T-helper 22 cell (primary cell): Measurements from ENCODE around the gene SLC25A44.
"Not testable (repeated sequence)": the region's sequence is repeated elsewhere in the genome, so short reads cannot be mapped to it uniquely, and the experiment has no call there.

Experiments
- DNase-seq: peaks from one replicate; pipeline ENCODE4 v3.0.0-alpha.2; 2020; ENCODE audit warnings: low read depth

Gene SLC25A44

DNA sequence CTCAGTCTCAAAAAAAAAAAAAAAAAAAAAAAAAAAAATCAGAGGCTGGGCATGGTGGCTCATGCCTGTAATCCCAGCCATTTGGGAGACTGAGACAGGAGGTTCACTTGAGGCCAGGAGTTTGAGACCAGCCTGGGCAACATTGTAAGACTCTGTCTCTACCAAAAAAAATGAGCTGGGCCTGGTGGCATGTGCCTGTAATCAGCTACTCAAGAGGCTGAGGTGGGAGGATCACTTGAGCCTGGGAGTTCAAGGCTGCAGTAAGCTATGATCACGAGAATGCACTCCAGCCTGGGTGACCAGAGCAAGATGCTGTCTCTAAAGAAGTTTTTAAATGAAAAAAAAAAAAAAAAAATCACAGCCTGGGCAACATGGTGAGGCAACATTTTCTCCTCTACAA is 30.2 kb upstream of the SLC25A44 start:
- DNase-seq, result no peak

DNA sequence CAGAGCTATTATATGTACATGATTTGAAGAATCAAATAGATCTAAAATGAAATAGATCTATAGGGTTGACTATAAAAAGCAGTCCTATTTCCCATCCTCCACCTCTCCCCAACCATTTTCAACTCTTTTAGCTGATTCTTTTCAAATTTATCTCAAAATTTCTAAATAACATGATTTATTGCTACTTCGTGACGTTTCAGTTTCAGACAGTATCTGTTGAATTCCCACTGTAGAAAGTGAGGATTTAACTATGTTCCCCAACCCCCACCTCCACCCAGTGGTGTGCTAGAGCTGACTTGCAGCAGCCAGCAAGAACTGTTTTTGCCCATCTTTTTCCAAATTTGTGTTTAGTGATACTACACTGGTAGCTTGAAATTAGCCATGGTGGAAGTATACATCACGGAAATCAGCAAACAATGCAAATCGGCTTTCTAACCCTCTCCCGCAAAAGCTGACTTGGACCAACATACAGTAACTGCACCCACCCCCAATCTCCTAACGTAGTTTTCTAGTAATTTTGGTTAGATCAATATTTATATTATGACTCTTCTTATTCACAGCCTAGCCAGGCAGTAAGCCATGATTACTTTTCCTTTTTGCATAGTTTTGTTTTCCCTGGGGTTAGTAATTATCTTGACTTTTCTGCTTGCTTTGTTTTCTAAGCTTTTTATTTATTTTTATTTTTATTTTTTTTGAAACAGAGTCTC is 29.6 kb upstream of the SLC25A44 start:
- DNase-seq, result no peak

DNA sequence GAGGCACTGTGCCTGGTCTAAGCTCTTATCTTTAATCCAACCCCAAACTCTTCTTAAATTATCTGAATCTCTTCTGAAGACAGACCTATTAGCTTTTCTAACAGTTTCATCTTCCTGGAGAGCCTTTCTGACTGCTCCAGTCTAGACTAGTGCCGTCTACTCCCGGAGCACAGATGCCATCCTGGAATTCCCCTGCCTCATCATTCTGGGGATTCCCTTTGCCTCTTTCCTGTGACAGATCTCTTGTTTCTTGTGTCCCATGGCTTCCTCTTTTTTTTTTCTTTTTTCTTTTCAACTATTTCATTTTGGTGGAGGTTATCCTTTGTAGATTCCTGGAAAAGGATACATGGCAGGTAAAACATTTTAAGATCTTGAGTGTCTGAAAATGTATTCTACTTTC is 28.8 kb upstream of the SLC25A44 start:
- no peak for DNase-seq

DNA sequence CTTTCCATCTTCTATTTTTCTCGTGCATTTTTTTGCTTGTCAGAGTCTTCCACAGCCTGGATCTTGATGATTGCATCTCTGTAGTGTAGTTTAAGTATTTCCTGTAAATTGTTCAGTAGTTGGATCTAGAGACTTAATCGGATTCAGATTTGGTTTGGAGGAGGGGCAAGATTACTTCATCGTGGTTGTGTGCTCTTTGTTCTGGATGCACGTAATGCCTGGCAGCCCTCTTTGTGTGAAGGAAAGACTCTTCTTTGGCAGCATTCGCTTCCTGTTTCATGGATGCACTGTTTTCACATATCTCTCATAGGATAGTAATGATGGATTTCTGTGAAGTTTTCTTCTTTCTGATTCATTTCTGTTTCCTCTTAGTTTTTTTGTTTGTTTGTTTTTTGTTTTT is 26.4 kb upstream of the SLC25A44 start:
- no peak for DNase-seq

DNA sequence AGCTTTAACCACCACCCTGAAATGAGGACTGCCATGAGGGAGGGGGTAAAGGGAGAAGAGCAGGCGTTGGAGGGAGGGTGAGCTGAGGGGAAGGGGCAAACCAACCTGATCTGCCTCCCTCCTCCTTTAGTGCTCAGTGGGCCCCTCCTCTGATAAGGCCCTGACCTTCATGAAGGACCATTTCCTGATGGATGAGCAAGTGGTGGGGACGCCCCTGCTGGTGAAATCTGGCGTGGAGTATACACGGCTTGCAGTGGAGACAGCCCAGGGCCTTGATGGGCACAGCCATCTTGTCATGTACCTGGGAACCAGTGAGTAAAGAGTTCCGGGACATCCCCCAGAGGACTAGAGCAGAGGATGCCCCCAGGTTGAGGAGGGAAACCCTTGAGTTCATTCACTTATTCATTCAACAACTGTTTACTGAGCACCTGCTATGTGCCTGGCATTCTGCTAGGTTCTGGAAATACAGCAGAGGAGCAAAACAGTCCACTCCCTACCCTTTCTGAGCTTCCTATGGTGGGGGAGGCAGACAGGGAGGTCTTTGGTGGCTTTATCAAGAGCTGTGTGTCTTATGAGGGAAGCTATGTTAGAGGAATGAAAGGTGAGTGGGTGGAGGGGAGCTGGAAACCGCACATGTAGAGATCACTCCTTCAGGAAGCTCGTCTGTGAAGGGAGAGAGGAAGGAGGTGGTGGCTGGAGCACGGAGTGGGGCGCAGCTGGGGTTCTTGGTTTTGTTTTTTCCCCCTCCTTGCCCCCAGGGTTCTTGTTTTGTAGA is 21.0 kb upstream of the SLC25A44 start:
- DNase-seq, result no peak

DNA sequence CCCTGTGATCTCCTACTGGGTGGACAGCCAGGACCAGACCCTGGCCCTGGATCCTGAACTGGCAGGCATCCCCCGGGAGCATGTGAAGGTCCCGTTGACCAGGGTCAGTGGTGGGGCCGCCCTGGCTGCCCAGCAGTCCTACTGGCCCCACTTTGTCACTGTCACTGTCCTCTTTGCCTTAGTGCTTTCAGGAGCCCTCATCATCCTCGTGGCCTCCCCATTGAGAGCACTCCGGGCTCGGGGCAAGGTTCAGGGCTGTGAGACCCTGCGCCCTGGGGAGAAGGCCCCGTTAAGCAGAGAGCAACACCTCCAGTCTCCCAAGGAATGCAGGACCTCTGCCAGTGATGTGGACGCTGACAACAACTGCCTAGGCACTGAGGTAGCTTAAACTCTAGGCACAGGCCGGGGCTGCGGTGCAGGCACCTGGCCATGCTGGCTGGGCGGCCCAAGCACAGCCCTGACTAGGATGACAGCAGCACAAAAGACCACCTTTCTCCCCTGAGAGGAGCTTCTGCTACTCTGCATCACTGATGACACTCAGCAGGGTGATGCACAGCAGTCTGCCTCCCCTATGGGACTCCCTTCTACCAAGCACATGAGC is 17.2 kb upstream of the SLC25A44 start:
- DNase-seq, result no peak

DNA sequence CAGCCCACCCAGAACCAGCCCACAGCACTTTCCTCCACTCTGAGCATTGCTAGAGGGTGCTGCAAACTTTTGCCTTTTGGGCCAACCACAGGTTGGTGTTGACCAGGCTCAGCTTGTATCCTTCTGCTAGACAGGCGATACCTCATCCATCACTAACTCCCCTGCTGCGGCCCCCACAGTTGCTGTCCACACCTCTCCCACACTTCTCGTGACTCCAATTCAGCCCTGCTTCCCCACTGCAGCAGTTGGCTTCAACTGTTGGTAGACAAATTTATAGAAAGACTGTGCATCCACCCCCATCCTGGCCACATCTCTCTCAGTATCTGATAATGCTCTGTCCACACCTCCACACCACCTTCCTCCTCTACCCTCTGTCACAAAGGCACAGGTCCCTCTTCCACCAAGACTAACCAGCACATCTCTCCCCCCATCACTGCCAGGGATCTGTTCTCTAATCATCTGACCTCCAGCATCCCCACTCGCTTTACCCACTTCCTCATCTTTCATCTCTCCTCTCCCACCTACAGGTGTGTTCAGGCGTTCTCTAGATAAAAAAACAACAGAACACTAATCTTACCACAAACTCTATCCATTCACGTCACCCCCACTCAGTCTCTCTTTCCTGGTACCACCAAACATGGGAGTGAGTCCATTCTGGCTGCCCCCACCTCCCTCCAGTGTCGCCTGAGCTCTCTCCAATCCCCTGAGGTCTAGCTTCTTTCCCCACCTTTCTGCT is 15.8 kb upstream of the SLC25A44 start:
- DNase-seq, result no peak

DNA sequence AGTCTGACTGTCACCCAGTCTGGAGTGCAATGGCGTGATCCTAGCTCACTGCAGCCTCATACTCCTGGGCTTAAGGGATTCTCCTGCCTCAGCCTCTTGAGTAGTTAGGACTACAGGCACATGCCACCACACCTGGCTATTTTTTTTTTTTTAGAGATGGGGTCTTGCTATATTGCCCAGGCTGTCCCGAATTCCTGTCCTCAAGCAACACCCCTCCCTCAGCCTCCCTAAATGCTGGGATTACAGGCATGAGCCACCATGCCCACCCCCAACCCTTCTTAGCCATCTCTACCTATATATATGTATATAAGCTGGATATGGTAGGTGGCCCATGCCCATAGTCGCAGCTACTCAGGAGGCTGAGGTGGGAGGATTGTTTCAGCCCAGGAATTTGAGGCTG is 13.4 kb upstream of the SLC25A44 start:
- no peak for DNase-seq

DNA sequence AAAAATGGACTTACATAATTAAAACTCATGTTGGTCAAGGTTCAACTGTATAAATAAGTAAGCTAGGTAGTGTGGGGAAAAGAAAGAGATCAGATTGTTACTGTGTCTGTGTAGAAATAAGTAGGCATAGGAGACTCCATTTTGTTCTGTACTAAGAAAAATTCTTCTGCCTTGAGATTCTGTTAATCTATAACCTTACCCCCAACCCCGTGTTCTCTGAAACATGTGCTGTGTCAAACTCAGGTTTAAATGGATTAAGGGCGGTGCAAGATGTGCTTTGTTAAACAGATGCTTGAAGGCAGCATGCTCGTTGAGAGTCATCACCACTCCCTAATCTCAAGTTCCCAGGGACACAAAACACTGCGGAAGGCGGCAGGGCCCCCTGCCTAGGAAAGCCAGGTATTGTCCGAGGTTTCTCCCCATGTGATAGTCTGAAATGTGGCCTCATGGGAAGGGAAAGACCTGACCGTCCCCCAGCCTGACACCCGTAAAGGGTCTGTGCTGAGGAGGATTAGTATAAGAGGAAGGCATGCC is 12.4 kb upstream of the SLC25A44 start:
- not testable (repeated sequence) for DNase-seq

DNA sequence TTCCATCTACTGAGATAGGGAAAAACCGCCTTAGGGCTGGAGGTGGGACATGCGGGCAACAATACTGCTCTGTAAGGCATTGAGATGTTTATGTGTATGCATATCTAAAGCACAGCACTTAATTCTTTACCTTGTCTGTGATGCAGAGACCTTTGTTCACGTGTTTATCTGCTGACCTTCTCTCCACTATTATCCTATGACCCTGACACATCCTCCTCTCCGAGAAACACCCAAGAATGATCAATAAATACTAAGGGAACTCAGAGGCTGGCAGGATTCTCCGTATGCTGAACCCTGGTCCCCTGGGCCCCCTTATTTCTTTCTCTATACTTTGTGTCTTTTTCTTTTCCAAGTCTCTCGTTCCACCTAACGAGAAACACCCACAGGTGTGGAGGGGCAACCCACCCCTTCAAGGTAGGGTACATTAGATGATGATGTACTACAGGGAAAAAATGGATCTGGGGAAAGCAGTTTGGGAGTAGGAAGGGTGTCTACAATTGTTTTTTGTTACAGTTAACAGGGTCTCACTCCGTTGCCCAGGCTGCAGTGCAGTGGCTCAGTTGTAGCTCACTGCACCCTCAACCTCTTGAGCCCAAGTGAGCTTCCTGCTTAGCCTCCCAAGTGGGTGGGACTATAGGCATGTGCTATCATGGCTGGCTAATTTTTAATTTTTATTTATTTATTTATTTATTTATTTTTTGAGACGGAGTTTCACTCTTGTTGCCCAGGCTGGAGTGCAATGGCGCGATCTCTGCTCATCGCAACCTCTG is 11.7 kb upstream of the SLC25A44 start:
- DNase-seq, result not testable (repeated sequence)

DNA sequence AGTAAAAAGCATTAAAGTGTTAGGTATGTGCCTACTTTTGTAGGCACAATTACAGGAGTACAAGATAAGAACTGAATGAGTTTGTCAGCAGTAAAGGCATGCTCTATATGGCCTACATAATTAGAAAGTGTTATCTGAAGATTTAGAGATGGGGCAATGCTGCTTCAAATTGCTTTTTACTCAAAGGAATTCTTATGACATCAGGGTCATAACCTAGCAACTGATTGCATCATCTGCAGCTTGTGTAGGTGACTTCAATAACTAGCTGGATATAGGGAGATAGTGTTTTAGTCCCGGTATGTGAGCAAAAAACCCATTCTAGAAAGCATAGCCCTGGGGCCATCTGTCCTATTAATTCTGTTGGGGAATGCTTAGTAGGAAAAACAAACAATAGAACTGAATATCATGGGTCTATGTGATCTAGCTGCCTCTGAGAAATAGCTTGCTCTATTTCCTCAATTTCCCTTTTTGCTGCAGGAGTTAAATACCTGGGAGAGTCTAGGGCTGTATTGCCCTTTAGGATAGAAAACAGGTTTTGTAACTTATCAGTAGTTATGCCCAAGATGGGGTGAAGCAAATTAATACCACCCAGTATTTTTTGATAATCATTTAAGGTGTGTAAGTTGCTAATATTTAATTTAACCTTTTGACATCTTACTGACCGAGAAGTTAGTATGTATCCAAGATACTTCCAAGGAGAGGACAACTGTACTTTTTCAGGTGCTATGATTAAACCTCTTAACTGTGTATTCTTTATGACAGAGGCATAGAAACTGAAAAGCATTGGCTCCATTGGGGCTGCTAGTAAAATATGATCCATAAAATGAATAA is 7.3 kb upstream of the SLC25A44 start:
- DNase-seq, result not testable (repeated sequence)

DNA sequence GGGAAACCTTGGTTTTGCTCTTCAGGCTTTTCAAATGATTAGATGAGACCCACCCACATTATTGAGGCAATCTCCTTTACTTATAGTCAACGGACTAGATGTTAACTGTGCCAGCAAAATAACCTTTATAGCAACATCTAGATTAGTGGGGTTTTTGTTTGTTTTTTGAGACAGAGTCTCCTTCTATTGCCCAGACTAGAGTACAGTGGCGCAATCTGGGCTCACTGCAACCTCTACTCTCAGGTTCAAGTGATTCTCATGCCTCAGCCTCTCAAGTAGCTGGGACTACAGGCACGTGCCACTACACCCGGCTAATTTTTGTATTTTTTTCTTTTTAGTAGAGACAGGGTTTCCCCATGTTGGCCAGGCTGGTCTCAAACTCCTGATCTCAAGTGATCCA is 3.6 kb upstream of the SLC25A44 start:
- DNase-seq, result not testable (repeated sequence)

DNA sequence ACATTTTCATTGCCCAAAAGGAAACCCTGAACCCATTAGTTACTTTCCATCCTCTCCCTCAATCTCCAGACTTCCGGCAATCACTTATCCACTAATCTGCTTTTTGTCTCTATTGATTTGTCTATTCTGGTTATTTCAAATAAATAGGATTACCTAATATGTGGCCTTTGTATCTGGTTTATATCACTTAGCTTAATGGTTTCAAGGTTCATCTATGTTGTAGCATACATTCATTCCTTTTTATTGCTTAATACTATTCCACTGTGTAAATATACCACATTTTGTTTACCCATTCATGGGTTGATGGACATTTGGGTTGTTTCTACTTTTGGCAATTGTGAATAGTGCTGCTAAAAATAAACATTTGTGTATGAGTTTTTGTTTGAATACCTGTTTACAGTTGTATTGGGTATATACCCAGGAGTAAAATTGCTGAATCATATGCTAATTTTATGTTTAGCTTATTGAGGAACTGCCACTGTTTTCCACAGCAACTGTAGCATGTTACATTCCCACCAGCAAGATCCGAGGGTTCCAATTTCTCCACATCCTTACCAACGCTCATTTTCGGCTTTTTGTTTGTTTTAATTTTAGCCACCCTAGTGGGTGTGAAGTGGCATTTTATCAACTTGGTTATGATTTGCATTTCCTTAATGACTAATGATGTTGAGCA is 2.5 kb upstream of the SLC25A44 start:
- DNase-seq, result no peak

DNA sequence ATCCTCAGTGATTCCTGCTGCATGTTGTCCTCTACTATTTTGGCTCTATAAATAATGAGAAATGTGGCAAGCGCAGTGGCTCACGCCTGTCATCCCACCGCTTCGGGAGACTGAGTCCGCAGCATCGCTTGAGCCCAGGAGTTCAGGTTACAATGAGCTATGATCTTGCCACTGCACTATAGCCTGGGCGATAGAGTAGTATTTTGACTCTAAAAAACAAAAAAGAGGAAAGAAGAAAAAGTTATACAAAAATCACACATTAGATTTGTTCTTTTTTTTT is 756 bp upstream of the SLC25A44 start:
- no peak for DNase-seq

DNA sequence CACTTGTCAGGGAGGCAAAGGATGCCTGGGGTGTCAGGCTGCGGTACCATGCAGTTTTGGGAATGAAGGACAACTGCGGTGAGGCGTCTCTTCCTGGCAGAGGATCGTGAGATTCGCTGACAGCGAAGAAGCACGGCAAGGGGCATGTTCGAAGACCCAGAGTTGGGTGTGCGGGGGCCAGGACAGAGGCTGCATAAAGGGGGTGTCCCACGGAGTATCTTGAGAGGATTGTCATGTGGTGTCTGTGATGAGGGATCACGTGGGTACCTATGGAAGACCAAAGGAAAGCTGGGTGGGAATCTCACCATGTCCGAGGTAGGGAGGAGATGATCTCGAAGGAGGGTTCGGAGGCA is 372 bp downstream of the SLC25A44 start:
- no peak for DNase-seq

DNA sequence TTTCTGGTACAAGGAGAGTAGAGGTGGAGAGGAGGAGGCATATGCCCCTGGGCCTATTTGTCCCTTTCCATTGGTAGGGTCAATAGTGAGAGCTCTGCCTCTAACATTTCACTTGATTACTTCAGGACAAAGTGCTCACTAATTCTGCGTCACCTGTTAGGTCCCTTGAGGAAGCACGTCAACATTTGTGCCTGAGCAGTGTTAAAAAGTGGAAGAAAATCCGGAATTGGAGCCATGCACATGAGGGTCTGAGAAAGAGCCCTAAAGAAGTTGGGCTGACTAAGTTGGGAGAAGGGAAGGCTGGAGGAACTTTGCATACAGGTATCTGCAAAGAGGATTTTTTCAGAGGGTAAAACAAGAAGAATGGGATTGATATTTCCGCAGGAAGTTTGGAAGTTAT is 1.9 kb downstream of the SLC25A44 start:
- DNase-seq, result no peak

DNA sequence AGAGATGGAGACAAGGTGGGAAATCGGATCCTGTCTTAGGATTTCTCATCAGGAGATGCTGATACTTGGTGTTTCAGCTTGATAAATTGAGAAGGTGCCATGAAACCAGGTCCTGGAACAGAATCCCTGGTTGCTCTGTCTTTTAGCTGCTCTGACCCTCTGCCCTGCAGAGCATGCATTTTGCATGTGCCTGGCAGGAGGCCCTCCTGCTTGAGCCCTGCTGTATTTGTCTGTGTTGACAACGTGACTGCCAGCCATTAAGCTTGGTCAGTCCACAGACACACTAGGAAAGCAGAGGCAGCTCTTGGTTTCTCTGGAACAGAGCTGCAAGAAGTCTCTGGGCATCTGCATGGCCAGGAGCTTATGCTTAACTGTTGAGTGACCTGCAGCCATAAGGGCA is 2.5 kb downstream of the SLC25A44 start:
- DNase-seq, result no peak

DNA sequence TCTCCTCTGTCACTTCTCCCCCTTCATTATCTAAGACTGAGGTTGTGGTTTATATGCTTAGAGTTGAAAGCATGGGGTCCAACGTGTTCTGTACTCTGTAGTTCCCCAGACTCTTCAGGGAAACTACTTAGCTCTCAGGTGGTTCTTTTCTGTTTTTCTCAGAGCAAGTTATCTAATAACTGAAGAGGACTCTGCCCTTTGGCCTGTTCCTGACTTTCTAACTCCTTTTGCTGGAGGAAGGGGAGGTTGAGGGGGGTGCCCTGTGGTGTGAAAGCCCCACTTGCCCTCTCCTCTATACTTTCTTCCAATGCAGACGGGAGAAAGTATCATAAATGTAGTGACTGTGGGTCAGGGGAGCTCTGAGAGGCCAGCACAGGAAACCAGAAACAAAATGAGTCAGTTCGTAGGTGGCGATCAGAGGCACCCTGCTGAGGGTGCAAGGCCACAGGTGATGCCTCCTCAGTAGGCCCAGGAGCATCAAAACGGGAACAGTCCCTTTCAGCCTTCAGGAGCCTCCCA is 5.0 kb downstream of the SLC25A44 start:
- no peak for DNase-seq

DNA sequence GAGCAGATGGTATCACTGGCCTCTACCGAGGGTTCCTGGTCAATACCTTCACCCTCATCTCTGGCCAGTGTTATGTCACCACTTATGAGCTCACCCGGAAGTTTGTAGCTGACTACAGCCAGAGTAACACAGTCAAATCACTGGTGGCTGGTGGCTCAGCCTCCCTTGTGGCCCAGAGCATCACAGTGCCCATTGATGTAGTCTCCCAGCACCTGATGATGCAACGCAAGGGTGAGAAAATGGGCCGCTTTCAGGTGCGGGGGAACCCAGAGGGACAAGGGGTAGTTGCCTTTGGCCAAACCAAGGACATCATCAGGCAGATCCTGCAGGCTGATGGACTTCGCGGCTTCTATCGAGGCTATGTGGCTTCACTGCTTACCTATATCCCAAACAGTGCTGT is 6.1 kb downstream of the SLC25A44 start:
- DNase-seq, result no peak

DNA sequence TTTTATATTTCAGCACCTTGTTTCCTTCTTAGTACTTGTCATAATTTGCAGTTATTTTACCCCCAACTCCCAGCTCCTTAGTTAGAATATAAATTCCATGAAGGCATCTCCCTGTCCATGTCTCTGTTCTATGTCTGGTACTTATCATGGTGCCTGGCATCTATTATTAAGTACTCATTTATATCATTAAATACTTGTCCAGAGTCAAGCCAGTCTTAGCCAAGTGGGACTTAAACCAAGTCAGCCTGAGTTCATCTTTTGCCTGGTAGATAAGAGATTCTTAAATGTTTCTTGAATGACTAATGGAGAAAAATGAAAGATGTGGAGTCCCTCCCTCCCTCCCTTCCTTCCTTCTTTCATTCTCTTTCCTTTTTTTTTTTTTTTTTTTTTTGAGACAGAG is 9.4 kb downstream of the SLC25A44 start:
- DNase-seq, result no peak
